GM20000 (cell line): Measurements from ENCODE around the gene PCNX2.

ENCODE experiments used
- DNase-seq: peaks from one replicate; pipeline ENCODE4 v3.0.0; 2012; ENCODE audit warnings: low spot score
- TF ChIP-seq, protein P1 (sequence below): IDR thresholded peaks from 2 replicates; pipeline ENCODE4 v1.5.1; 2012; ENCODE audit warnings: mild to moderate bottlenecking, control low read depth; ENCODE audit errors: extremely low read depth, missing control alignments

The PCNX2 gene

GRCh38 chr1:233025157-233025556, 270.4 kb downstream of the PCNX2 start:
- TF ChIP-seq, protein P1, sequence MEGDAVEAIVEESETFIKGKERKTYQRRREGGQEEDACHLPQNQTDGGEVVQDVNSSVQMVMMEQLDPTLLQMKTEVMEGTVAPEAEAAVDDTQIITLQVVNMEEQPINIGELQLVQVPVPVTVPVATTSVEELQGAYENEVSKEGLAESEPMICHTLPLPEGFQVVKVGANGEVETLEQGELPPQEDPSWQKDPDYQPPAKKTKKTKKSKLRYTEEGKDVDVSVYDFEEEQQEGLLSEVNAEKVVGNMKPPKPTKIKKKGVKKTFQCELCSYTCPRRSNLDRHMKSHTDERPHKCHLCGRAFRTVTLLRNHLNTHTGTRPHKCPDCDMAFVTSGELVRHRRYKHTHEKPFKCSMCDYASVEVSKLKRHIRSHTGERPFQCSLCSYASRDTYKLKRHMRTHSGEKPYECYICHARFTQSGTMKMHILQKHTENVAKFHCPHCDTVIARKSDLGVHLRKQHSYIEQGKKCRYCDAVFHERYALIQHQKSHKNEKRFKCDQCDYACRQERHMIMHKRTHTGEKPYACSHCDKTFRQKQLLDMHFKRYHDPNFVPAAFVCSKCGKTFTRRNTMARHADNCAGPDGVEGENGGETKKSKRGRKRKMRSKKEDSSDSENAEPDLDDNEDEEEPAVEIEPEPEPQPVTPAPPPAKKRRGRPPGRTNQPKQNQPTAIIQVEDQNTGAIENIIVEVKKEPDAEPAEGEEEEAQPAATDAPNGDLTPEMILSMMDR = no peak
- DNase-seq = peak; percentile 30

- DNase-seq = no peak
- TF ChIP-seq, protein P1 = no peak
Observed at GRCh38 chr1:233024199-233024598, 271.3 kb downstream of the PCNX2 start.

DNA sequence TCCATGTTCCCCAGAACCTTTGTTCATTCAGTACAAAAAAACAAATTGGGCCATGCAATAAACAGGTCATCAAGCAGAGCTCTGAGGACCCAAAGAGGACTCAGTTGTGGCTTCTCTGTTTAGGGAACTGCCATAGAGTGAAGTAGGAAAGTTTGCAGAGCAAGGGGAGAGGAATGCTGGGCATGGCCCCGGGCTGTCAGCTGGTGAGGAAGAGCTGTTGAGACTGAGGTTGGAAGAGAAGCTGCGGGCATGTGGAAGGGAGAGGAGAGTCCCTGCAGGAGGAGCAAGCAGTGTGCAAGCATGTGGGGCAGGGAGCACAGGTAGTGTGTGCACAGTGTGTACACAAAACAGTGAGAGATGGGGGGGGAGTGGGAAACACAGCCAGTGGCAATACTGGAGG, 273.3 kb downstream of the PCNX2 start:
- DNase-seq = no peak
- TF ChIP-seq, protein P1 = no peak

DNA sequence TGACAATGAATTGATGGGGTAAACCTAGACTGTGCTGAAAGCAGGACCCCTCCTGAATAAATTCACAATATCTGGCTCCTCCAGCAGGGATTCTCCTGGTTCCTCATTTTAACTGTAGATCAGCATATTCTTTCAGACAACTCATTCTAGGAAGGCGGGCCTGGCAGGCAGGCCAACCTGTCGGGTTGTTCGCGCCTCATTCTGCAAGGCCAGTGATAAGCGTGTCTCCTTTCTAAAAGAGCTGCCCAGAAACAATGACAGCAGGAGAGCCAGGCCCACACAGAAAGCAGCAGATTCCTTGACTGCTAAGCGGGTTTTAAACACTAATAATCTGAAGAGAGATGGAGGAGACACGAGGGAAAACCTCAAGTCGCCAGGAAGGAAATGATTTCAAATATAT, 275.1 kb downstream of the PCNX2 start:
- DNase-seq = no peak
- TF ChIP-seq, protein P1 = no peak

DNA sequence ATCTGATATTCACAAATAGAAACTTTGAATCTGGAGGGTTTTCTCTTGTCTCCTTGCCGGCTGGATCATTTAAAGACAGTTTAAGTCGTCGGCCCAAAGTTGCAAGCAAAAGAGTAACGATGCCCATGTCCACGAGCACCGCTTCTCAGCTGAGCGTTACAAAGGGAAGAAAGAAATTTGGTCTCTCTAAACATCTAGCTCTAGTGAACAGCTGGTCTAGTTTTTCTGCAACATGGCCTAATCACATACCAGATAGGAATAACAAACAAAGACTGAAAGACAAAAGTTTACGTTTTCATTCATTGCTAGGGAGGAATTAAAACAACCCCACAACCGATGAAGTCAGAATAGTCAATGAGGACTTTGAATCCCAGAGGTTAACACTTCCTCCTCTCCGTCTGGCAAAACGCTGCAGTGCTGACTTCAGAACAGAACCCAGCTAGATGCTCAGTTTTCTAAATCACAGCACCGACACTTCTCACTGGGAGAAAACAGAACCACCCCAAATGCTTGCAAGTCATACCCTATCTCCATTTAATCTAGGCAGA, 275.7 kb downstream of the PCNX2 start:
- DNase-seq = no peak

GRCh38 chr1:233019083-233019482, 276.4 kb downstream of the PCNX2 start:
- TF ChIP-seq, protein P1 = no peak
- no peak for DNase-seq

More for the DNA sequence above, 275.7 kb downstream of the PCNX2 start:
- TF ChIP-seq, protein P1 = no peak

- TF ChIP-seq, protein P1 = no peak
- DNase-seq = no peak
Observed at GRCh38 chr1:233016798-233017197, 278.7 kb downstream of the PCNX2 start.
